HepG2 (cell line): ENCODE results near the gene TBC1D10B. TPM values are rescaled to one million over a fixed set of nuclear protein-coding genes. Genes with fewer than 3 reads are reported as not detected.

ENCODE experiments used
- AKNA ChIP-seq: sonication (generic); formaldehyde crosslinking; IDR thresholded peaks from 2 replicates; pipeline ENCODE4 v1.4.0; 2020; ENCODE audit warnings: missing genetic modification reagents, borderline replicate concordance
- BRF2 ChIP-seq: sonication (generic); formaldehyde crosslinking; IDR thresholded peaks from 2 replicates; pipeline ENCODE4 v1.8.1; 2022; ENCODE audit warnings: mild to moderate bottlenecking, missing genetic modification reagents
- EP300 ChIP-seq, 3 experiments: sonication (generic) in 1 of 3; formaldehyde crosslinking in 1 of 3; IDR thresholded peaks; 2 replicates each; pipeline versions ENCODE4 v1.5.1 to v1.6.1; 2011 to 2020; ENCODE audit warnings: low read depth in 2 of 3, low read length in 2 of 3, borderline replicate concordance in 1 of 3, improper control_type of control experiment in 1 of 3, mild to moderate bottlenecking in 1 of 3, missing genetic modification reagents in 1 of 3, moderate library complexity in 1 of 3
- KLF11 ChIP-seq: IDR thresholded peaks from 2 replicates; pipeline ENCODE4 v1.6.1; 2016; ENCODE audit warnings: missing compliant biosample characterization
- RFXANK ChIP-seq: IDR thresholded peaks from 2 replicates; pipeline ENCODE4 v1.6.1; 2016
- RXRA ChIP-seq: sonication (generic); formaldehyde crosslinking; IDR thresholded peaks from 2 replicates; pipeline ENCODE4 v1.5.1; 2020; ENCODE audit warnings: missing genetic modification reagents
- SAFB2 ChIP-seq: sonication (generic); formaldehyde crosslinking; IDR thresholded peaks from 2 replicates; pipeline ENCODE4 v1.5.1; 2020; ENCODE audit warnings: missing genetic modification reagents, low read depth, mild to moderate bottlenecking, borderline replicate concordance
- SCMH1 ChIP-seq: sonication (generic); formaldehyde crosslinking; IDR thresholded peaks from 2 replicates; pipeline ENCODE4 v1.9.0; 2021; ENCODE audit warnings: missing genetic modification reagents, mild to moderate bottlenecking, borderline replicate concordance
- TAF1 ChIP-seq: sonication (generic); formaldehyde crosslinking; IDR thresholded peaks from 2 replicates; pipeline ENCODE4 v1.4.0; 2020; ENCODE audit warnings: missing genetic modification reagents
- THYN1 ChIP-seq: sonication (generic); formaldehyde crosslinking; IDR thresholded peaks from 2 replicates; pipeline ENCODE4 v1.8.1; 2023; ENCODE audit warnings: low read depth, mild to moderate bottlenecking, moderate library complexity, missing genetic modification reagents, borderline replicate concordance
- TOPORS ChIP-seq: sonication (generic); formaldehyde crosslinking; IDR thresholded peaks from 2 replicates; pipeline ENCODE4 v1.8.0; 2023; ENCODE audit warnings: mild to moderate bottlenecking, missing genetic modification reagents
- TSC22D2 ChIP-seq: sonication (generic); formaldehyde crosslinking; IDR thresholded peaks from 2 replicates; pipeline ENCODE4 v1.5.1; 2020; ENCODE audit warnings: missing genetic modification reagents, mild to moderate bottlenecking, borderline replicate concordance
- ZFP36L1 ChIP-seq: sonication (generic); formaldehyde crosslinking; IDR thresholded peaks from 2 replicates; pipeline ENCODE4 v1.8.0; 2022; ENCODE audit warnings: mild to moderate bottlenecking, missing genetic modification reagents, moderate library complexity
- ZNF121 ChIP-seq: sonication (generic); formaldehyde crosslinking; IDR thresholded peaks from 2 replicates; pipeline ENCODE4 v1.5.0; 2020; ENCODE audit warnings: mild to moderate bottlenecking, missing genetic modification reagents
- ZNF468 ChIP-seq: sonication (generic); formaldehyde crosslinking; IDR thresholded peaks from 2 replicates; pipeline ENCODE4 v1.8.0; 2022; ENCODE audit warnings: mild to moderate bottlenecking, moderate library complexity, missing genetic modification reagents
- ZNF703 ChIP-seq: sonication (generic); formaldehyde crosslinking; IDR thresholded peaks from 2 replicates; pipeline ENCODE4 v1.5.1; 2020; ENCODE audit warnings: missing genetic modification reagents, mild to moderate bottlenecking, moderate library complexity, borderline replicate concordance
- ZSCAN20 ChIP-seq: sonication (generic); formaldehyde crosslinking; IDR thresholded peaks from 2 replicates; pipeline ENCODE4 v1.4.0; 2020; ENCODE audit warnings: missing genetic modification reagents, mild to moderate bottlenecking, borderline replicate concordance
- polyA plus RNA-seq, 8 experiments: library from polyadenylated mRNA; depleted of rRNA in 3 of 8; stranded (reverse) in 7 of 8; unstranded in 1 of 8; fragments of >200 nt; fragmentation: Illumina TruSeq in 4 of 8; extraction: Trizol in 4 of 8; gene quantifications; 2 replicates each; pipeline versions ENCODE4 v1.2.1 to v1.2.3, GENCODE V29; 2011 to 2016; ENCODE audit warnings: low read depth in 4 of 8, missing spikeins in 1 of 8, mixed read lengths in 1 of 8; ENCODE audit not compliant: insufficient read depth in 1 of 8
- total RNA-seq, 5 experiments: library from RNA; depleted of rRNA; stranded (reverse); fragments of >200 nt; fragmentation: Illumina TruSeq; extraction: Trizol; gene quantifications; 2 replicates each; pipeline ENCODE4 v1.2.3, GENCODE V29; 2016; ENCODE audit warnings: low read depth in 1 of 5

Gene TBC1D10B
- total and polyA plus RNA-seq, 2 of the 13 experiments (the other 11 are each of a cell fraction or from before 2014, with no cell fraction given), result 15.7 to 24.8 TPM

- TF ChIP-seq ZNF703 (CRISPR knock-in tag) (no peak), EP300 (IDR thresholded peaks at IDR 0.05; ENCODE audit: low read depth in 2 of 2, low read length in 2 of 2) (peak; percentile 14 to 37; a peak in 1 of 4 replicates), EP300 (CRISPR knock-in tag; IDR thresholded peaks at IDR 0.05; ENCODE audit: borderline replicate concordance) (peak; percentile 36), TSC22D2 (CRISPR knock-in tag) (no peak), ZFP36L1 (peak; percentile 90; the same call in 1 of the 2 replicates), KLF11 (CRISPR knock-in tag) (peak; percentile 59; the same call in 1 of the 2 replicates), RXRA (CRISPR knock-in tag) (peak; percentile 50; the same call in 1 of the 2 replicates), BRF2 (CRISPR knock-in tag) (peak; percentile 95), RFXANK (no peak; the same call in 1 of the 2 replicates), AKNA (CRISPR knock-in tag) (no peak; the same call in 1 of the 2 replicates), SCMH1 (CRISPR knock-in tag) (no peak), ZSCAN20 (CRISPR knock-in tag) (peak; percentile 81; the same call in 1 of the 2 replicates), TOPORS (peak; percentile 79), ZNF468 (CRISPR knock-in tag) (peak; percentile 26; the same call in 1 of the 2 replicates), ZNF121 (peak; percentile 74), TAF1 (CRISPR knock-in tag) (peak; percentile 65), THYN1 (CRISPR knock-in tag) (no peak), SAFB2 (CRISPR knock-in tag) (peak; percentile 63; the same call in 1 of the 2 replicates)
These were observed 14.9 kb downstream of the TBC1D10B start, which contains the start of gene CD2BP2 (continued) for GRCh38 chr16:30355144-30355953.
